IgD-negative memory B cell (primary cell): ENCODE results near the gene DNAJC17. TPM values are rescaled to one million over a fixed set of nuclear protein-coding genes. Genes with fewer than 3 reads are reported as not detected.
A peak's percentile ranks its signal among the peaks of the same experiment; 100 is the strongest.

ENCODE experiments used
- H3K27ac Mint-ChIP-seq, 3 donors: one replicate each; pipeline ENCODE4 v1.8.0; 2020 to 2022; ENCODE audit warnings: mild to moderate bottlenecking in 3 of 3, mixed read lengths in 3 of 3, moderate library complexity in 1 of 3
- H3K27me3 Mint-ChIP-seq: one replicate; pipeline ENCODE4 v1.8.0; 2021; ENCODE audit warnings: mixed read lengths
- H3K36me3 Mint-ChIP-seq: one replicate; pipeline ENCODE4 v1.8.0; 2020; ENCODE audit warnings: mild to moderate bottlenecking, mixed read lengths
- H3K4me1 Mint-ChIP-seq, 3 donors: one replicate each; pipeline ENCODE4 v1.8.0; 2020 to 2022; ENCODE audit warnings: mixed read lengths in 3 of 3, mild to moderate bottlenecking in 1 of 3
- H3K4me3 Mint-ChIP-seq, 4 donors: one replicate each; pipeline ENCODE4 v1.8.0; 2020 to 2022; ENCODE audit warnings: mild to moderate bottlenecking in 4 of 4, mixed read lengths in 4 of 4, moderate library complexity in 3 of 4
- H3K9me3 Mint-ChIP-seq, 3 donors: one replicate each; pipeline ENCODE4 v1.8.0; 2020 to 2021; ENCODE audit warnings: mixed read lengths in 3 of 3, mild to moderate bottlenecking in 1 of 3
- polyA plus RNA-seq: library from polyadenylated mRNA; unstranded; fragments of 300-500 nt; fragmentation: Illumina TruSeq; gene quantifications from one replicate; pipeline ENCODE4 v1.2.3, GENCODE V29; 2021

DNAJC17 gene
- polyA plus RNA-seq, 1 donor from 2014 or later, result 34.0 TPM

DNA sequence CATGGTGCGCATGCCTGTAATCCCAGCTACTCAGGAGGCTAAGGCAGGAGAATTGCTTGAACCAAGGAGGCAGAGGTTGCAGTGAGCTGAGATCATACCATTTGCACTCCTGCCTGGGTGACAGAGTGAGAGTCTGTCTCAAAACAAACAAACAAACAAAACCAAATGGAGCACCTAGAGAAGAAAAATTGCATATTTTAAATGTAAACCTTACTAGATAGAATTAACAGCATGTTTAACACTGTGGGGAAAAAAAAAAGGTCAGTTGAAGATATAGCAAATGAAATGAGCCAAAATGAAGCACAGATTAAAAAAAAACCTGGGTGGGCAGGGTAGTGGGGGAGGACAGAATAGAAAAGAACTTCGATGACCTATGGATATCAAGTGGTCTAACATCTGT, 13.9 kb upstream of the DNAJC17 start:
- Mint-ChIP-seq H3K27me3 (peaks cover 2% of the 10 kb centered on the region), H3K36me3 (no peaks in the 10 kb centered on the region), H3K9me3 (no peaks in the 10 kb centered on the region), H3K4me1 (no peaks in the 10 kb centered on the region), H3K27ac (no peak overlapping the region), H3K4me3 (no peak overlapping the region)

DNA sequence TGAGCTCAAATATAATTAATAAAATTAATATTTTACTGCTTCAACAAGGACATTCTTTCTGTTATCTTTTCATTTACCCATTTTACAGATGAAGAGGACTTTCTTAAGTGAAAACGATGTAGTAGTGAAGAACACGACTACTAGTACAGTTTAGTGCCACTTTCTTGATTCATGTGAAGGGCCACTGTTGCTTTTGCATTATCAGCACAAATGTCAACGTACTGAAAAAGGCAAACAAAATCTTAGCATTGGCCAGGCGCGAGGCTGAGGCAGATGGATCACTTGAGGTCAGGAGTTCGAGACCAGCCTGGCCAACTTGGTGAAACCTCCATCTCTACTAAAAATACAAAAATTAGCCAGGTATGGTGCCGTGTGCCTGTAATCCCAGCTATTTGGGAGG, 11.8 kb upstream of the DNAJC17 start:
- no peaks in the 10 kb centered on the region for H3K36me3 Mint-ChIP-seq
- H3K27ac Mint-ChIP-seq, result no peak overlapping the region
- H3K4me3 Mint-ChIP-seq, result no peak overlapping the region
- no peaks in the 10 kb centered on the region for H3K27me3 Mint-ChIP-seq
- no peaks in the 10 kb centered on the region for H3K9me3 Mint-ChIP-seq
- H3K4me1 Mint-ChIP-seq, result no peaks in the 10 kb centered on the region

DNA sequence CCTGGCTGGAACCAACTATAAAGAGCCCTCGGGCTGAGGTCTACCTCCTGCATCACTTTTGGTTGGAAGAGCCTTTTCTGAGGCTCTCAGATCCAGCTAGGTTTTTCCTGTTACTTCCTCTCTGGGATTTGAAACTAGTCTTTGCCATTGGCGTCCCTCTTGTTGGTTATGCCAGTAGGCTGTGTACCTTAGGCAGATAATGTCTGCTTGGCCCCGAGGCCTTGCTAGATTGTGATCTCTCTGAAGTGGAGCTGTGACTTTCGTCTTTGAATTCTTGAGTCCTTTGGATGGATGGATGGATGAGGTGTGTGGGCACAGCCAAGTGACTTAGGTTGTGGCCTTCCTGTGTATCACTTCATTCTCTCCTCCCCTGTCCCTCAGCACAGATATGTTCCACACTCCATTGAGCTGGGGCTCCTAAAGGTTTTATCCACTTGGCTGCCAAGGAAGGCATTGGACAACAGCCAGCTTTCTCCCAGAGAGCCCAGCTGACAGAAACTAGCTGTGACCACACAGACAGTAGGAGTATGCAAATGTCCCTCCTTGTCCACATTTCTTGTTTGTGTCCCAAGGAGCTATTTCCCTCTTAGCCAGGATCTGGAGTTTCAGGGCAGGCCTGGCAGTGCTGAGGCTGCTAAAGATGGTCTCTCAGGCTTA, 7.9 kb upstream of the DNAJC17 start:
- Mint-ChIP-seq H3K9me3 (no peaks in the 10 kb centered on the region), H3K27me3 (no peaks in the 10 kb centered on the region), H3K27ac (no peak overlapping the region), H3K4me1 (no peaks in the 10 kb centered on the region), H3K36me3 (peaks cover 2% of the 10 kb centered on the region), H3K4me3 (peak overlapping the region in 1 of 4 donors; percentile 15)

DNA sequence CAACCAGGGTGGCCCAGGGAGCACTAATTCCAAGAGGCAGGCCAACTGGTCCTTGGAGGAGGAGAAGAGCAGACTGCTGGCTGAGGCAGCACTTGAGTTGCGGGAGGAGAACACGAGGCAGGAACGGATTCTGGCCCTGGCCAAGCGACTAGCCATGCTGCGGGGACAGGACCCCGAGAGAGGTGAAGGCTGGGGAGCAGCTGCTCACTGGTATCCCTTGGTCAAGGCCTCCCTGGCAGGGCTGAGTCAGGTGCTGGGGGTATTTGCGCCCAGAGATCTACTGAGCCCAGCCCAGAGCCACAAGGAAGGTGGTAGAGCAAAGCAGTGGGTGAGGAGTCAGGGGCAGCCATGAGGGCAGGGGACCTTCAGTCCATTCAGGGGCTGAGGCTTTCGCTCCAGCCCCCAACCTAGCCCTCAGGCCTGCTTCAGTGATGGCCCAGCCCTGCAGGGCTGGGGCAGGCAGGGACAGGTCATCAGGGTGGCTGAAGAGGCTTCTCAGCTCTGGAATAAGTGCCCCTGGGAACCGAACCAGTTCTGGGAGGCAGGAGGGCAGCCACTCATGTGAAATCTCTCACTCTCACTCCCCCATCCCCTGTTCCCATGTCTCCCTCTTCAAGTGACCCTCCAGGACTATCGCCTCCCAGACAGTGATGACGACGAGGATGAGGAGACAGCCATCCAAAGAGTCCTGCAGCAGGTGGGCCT, 5.6 kb upstream of the DNAJC17 start:
- Mint-ChIP-seq H3K27me3 (no peaks in the 10 kb centered on the region), H3K4me1 (peaks cover 0 to 6% (median 5%) of the 10 kb centered on the region in 3 donors), H3K4me3 (no peak overlapping the region), H3K27ac (no peak overlapping the region), H3K36me3 (peaks cover 2% of the 10 kb centered on the region), H3K9me3 (no peaks in the 10 kb centered on the region)

DNA sequence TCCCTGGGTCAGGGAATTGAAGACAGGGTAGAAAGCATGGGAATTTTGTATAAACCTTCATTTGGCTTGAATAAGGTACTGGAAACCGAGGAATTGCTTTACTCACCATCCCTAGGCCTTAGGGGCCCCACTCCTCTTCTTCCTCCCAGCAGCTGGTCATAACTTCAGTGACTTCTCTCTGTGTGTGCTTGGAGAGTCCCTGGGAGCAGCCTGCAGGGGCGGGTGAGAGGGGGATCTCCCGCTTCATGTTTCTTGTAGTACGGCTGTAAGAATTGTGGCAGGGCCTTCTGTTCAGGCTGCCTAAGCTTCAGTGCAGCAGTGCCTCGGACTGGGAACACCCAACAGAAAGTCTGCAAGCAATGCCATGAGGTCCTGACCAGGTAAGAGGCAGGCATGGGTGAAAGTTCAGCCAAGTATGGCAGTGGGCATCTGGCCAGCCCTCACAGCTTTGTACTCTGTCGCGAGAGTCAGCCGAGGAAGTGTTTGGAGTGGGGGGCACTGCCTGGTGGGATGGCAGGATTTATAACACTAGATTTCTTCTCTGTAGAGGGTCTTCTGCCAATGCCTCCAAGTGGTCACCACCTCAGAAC, 1.7 kb upstream of the DNAJC17 start:
- H3K27ac Mint-ChIP-seq, result peak overlapping the region in 1 of 3 donors; percentile 54

DNA sequence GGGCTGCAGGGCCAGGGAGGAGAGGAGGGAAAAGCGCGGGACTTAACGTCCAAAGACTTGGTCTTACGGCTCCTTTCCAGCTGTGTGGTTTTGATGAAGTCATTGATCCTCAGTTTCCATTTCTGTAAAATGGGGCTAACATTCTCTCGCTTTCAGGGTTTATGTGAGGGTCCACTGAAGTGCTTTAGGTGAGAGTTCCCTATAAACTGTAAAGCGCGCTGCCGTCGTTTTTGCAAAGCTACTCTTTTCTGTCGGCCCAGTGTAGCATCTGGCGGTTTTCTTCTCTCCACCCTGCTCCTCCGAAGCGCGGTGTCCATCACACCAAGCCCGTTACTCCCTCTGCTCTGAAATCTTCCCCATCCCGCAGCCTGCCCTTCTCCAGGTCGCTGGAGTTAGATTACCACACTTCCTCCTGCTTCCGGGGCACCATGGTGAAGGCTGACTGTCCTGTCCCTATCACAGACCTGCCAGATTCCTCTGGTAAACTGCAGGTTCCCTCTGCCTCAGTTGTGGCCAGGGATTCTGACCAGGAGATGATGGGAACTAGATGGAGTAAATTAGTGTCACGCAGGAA, 702 bp upstream of the DNAJC17 start:
- Mint-ChIP-seq H3K4me1 (peaks cover 15 to 18% (median 17%) of the 10 kb centered on the region in 3 donors), H3K27ac (peak overlapping the region; percentile 80 to 90 (median 85)), H3K9me3 (no peaks in the 10 kb centered on the region), H3K4me3 (peak overlapping the region; percentile 92 to 99 (median 98)), H3K27me3 (no peaks in the 10 kb centered on the region), H3K36me3 (peaks cover 2% of the 10 kb centered on the region)

More for the DNA sequence above, 1.7 kb upstream of the DNAJC17 start:
- Mint-ChIP-seq H3K9me3 (no peaks in the 10 kb centered on the region), H3K27me3 (no peaks in the 10 kb centered on the region), H3K36me3 (peaks cover 2% of the 10 kb centered on the region), H3K4me3 (peak overlapping the region in 3 of 4 donors; percentile 51 to 92 (median 83)), H3K4me1 (peaks cover 10 to 17% (median 13%) of the 10 kb centered on the region in 3 donors)

DNA sequence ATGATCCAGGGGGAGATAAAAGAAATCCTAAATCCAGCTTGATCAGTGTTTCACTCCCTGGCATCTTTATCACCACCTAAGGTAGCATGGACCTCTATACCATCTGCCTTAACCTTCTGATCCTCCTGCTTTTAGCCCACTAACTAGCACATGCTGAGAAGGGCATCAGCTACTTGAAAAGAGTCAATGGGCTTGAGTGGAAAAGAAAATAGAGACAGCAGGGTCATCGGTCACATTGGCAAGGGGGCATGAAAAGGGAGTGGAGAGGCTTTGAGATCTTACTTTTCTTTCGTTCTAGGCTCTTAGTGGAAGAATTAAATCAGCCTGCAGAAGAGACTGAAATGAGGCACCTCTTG, 623 bp downstream of the DNAJC17 start:
- no peaks in the 10 kb centered on the region for H3K27me3 Mint-ChIP-seq
- no peaks in the 10 kb centered on the region for H3K9me3 Mint-ChIP-seq
- peak overlapping the region; percentile 92 to 99 (median 98) for H3K4me3 Mint-ChIP-seq
- H3K36me3 Mint-ChIP-seq, result peaks cover 4% of the 10 kb centered on the region
- H3K4me1 Mint-ChIP-seq, result peaks cover 17 to 23% (median 18%) of the 10 kb centered on the region in 3 donors
- H3K27ac Mint-ChIP-seq, result peak overlapping the region; percentile 85 to 97 (median 90)

DNA sequence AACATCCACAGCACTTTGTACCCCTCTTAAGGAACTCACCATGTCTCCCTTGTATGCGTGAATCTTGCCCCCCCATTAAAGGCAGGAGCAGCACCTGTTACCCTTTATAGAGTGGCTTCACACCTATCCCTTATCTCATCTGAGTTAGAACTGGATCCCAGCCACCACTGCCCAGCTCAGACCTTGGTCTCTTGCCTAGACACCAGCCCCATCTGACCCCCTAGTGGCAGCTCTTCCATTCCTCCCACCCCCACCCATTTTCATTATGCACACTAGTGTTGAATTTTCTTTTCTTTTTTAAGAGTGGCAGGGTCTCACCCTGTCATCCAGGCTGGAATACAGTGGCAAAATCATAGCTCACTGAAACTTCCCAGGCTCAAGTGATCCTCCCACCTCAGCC, 3.6 kb downstream of the DNAJC17 start:
- Mint-ChIP-seq H3K27ac (no peak overlapping the region), H3K4me1 (peaks cover 23 to 26% (median 25%) of the 10 kb centered on the region in 3 donors), H3K9me3 (no peaks in the 10 kb centered on the region), H3K27me3 (no peaks in the 10 kb centered on the region), H3K36me3 (peaks cover 7% of the 10 kb centered on the region), H3K4me3 (peak overlapping the region in 2 of 4 donors; percentile 39 to 50)

DNA sequence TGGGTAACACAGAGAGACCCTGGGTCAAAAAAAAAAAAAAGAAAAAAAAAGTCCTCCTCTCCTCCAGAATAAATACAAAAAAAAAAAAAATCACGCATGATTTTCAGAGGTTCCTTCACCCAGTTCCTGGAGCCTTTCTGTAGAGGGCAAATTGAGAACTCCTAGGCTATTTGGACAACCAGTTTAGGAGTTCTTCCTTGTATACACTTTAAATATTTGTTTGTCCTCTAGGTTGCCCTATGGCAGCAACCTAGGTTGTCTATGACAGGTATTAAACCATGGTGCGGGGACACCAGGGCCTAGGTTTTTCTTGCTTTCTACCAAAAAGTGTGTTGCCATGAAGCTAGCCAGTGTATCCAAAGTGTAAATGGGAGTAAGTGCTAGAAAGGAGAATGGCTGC, 4.2 kb downstream of the DNAJC17 start:
- H3K4me1 Mint-ChIP-seq, result peaks cover 22 to 29% (median 25%) of the 10 kb centered on the region in 3 donors
- H3K27me3 Mint-ChIP-seq, result no peaks in the 10 kb centered on the region
- peak overlapping the region in 1 of 4 donors; percentile 50 for H3K4me3 Mint-ChIP-seq

DNA sequence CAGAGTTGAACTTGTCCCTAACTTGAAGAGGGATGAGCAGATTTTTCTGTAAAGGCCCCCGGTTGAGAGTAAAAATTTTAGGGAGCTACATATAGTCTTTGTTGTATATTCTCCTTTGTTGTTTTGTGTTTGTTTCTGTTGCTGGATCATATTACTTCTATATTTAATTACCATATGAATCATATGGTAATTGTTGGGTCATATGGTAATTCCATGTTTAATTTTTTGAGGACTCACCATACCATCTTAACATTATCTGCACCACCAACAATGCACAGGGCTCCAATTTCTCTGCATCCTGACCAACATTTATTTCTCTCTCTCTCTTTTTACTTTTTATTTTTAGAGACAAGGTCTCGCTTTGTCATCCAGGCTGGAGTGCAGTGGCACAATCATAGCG, 7.8 kb downstream of the DNAJC17 start:
- H3K36me3 Mint-ChIP-seq, result peaks cover 12% of the 10 kb centered on the region
- no peaks in the 10 kb centered on the region for H3K9me3 Mint-ChIP-seq
- no peak overlapping the region for H3K27ac Mint-ChIP-seq
- H3K27me3 Mint-ChIP-seq, result no peaks in the 10 kb centered on the region
- H3K4me3 Mint-ChIP-seq, result peak overlapping the region in 1 of 4 donors; percentile 32
- peaks cover 17 to 28% (median 19%) of the 10 kb centered on the region in 3 donors for H3K4me1 Mint-ChIP-seq

More for the DNA sequence above, 4.2 kb downstream of the DNAJC17 start:
- no peak overlapping the region for H3K27ac Mint-ChIP-seq
- peaks cover 12% of the 10 kb centered on the region for H3K36me3 Mint-ChIP-seq
- no peaks in the 10 kb centered on the region for H3K9me3 Mint-ChIP-seq

DNA sequence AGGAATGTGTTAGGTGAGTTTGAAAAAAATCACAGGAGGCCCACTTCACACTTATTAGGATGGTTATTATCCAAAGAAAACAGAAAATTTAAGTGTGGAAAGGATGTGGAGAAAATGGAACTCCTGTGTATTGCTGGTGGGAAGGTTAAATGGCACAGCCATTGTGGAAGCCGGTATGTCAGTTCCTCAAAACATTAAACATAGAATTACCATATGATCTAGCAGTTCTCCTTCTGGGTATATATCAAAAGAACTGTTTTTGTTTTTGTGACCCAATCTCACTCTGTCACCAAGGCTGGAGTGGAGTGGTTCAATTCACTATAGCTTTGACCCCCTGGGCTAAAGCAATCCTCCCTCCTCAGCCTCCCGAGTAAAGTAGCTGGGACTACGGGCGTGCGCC, 10.8 kb downstream of the DNAJC17 start:
- peaks cover 12% of the 10 kb centered on the region for H3K36me3 Mint-ChIP-seq
- H3K27ac Mint-ChIP-seq, result no peak overlapping the region
- H3K27me3 Mint-ChIP-seq, result no peaks in the 10 kb centered on the region
- H3K4me1 Mint-ChIP-seq, result peaks cover 14 to 27% (median 15%) of the 10 kb centered on the region in 3 donors
- H3K4me3 Mint-ChIP-seq, result no peak overlapping the region
- H3K9me3 Mint-ChIP-seq, result no peaks in the 10 kb centered on the region

DNA sequence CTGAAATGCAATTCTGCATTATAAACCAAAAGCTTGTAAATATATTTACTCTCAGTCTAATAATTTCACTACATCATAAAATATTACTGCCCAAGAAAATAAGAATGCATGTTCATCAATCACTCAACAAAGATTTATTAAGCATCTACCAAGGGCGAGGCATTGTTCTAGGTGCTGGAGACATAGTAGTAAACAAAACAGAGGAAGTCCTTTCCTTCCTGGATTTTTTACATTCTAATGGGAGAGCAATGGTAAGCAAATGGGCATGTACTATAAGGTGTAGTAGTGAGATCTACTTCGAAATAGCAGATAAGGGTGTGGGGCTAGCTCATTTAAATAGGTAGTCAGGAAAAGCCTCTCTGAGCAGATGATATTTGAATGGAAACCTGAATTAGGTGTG, 11.2 kb downstream of the DNAJC17 start:
- peaks cover 14 to 25% (median 15%) of the 10 kb centered on the region in 3 donors for H3K4me1 Mint-ChIP-seq
- H3K9me3 Mint-ChIP-seq, result no peaks in the 10 kb centered on the region
- H3K27ac Mint-ChIP-seq, result no peak overlapping the region
- no peaks in the 10 kb centered on the region for H3K27me3 Mint-ChIP-seq
- H3K36me3 Mint-ChIP-seq, result peaks cover 12% of the 10 kb centered on the region
- H3K4me3 Mint-ChIP-seq, result no peak overlapping the region

DNA sequence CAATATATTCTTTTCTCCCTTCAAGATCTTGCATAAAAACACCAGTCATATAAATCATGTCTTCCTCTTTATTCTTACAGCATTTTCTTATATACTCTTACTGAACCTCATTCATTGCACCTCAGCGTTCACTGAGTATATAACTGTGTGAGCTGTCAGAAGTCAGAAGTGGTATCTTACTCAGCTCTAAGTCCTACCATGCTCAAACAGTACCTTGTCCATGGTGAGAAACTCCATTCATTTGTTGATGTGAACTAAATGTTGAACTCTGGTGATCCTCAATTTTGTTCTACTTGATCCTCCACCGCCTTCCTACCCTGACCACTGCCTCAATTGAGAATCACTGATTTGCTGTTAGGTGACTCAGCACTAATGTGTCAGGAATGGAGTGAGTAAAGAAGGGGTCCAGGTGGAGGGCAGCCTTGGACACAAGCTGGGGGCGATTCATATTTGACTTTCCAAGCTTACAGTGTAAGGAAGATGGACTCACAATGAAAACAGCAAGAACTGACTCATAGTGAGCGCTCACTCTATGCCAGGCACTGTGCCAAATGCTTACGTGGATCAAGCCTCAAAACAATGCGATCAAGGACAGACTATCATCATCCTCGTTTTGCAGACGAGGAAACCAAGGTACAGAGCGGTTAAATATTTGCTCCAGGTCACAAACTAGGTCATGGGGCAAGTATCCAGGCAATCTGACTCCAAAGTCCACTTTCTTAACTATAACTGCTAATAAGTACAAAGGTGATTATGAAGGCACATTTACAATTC, 13.9 kb downstream of the DNAJC17 start:
- H3K27me3 Mint-ChIP-seq, result no peaks in the 10 kb centered on the region
- no peak overlapping the region for H3K27ac Mint-ChIP-seq
- H3K4me3 Mint-ChIP-seq, result no peak overlapping the region
- H3K9me3 Mint-ChIP-seq, result no peaks in the 10 kb centered on the region
- H3K4me1 Mint-ChIP-seq, result peaks cover 13 to 18% (median 14%) of the 10 kb centered on the region in 3 donors
- peaks cover 5% of the 10 kb centered on the region for H3K36me3 Mint-ChIP-seq

DNA sequence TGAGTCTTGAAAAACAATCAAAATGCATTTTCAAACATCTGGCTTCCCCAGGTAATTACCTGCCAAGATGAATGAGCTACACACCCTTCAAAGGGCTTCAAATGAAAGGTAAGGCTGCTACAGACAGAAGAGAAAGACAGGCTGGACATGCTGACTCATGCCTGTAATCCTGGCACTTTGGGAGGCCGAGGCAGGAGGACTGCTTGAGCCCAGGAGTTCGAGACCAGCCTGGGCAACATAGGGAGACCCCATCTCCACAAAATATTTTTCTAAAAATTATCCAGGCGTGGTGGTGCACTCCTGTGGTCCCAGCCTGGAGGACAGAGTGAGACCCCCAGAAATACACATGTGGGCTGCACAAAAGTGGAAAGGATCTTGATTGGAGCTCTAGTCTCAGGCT, 14.9 kb downstream of the DNAJC17 start:
- peaks cover 9 to 13% (median 12%) of the 10 kb centered on the region in 3 donors for H3K4me1 Mint-ChIP-seq
- no peak overlapping the region for H3K4me3 Mint-ChIP-seq
- no peaks in the 10 kb centered on the region for H3K9me3 Mint-ChIP-seq
- peak overlapping the region in 1 of 3 donors; percentile 69 for H3K27ac Mint-ChIP-seq
- peaks cover 2% of the 10 kb centered on the region for H3K36me3 Mint-ChIP-seq
- H3K27me3 Mint-ChIP-seq, result no peaks in the 10 kb centered on the region
